Stomach smooth muscle (tissue), 2 donors: ENCODE data around the gene SMPX.

Source experiments
- H3K27ac ChIP-seq: one replicate; pipeline ENCODE4 v1.7.0; 2013; ENCODE audit warnings: mild to moderate bottlenecking, low read length, inconsistent platforms
- H3K27me3 ChIP-seq, 2 donors: one replicate each; pipeline ENCODE4 v1.7.0; 2013; ENCODE audit warnings: low read length in 2 of 2; ENCODE audit not compliant: insufficient read depth in 2 of 2, control insufficient read depth in 1 of 2
- H3K36me3 ChIP-seq, 2 donors: one replicate each; pipeline ENCODE4 v1.7.0; 2013; ENCODE audit warnings: low read length in 2 of 2; ENCODE audit not compliant: control insufficient read depth in 2 of 2, insufficient read depth in 2 of 2
- H3K4me1 ChIP-seq: one replicate; pipeline ENCODE4 v1.7.0; 2013; ENCODE audit warnings: low read length; ENCODE audit not compliant: control insufficient read depth, insufficient read depth
- H3K4me3 ChIP-seq, 2 donors: one replicate each; pipeline ENCODE4 v1.7.0; 2013; ENCODE audit warnings: low read length in 2 of 2
- H3K9ac ChIP-seq, 2 donors: one replicate each; pipeline ENCODE4 v1.7.0; 2013; ENCODE audit warnings: low read length in 2 of 2, mild to moderate bottlenecking in 1 of 2
- H3K9me3 ChIP-seq, 2 donors: one replicate each; pipeline ENCODE4 v1.7.0; 2013; ENCODE audit warnings: low read length in 2 of 2; ENCODE audit not compliant: control insufficient read depth in 2 of 2
- donor health status: healthy.
- donor health status: Pancreatic carcinoma.

The SMPX gene

DNA sequence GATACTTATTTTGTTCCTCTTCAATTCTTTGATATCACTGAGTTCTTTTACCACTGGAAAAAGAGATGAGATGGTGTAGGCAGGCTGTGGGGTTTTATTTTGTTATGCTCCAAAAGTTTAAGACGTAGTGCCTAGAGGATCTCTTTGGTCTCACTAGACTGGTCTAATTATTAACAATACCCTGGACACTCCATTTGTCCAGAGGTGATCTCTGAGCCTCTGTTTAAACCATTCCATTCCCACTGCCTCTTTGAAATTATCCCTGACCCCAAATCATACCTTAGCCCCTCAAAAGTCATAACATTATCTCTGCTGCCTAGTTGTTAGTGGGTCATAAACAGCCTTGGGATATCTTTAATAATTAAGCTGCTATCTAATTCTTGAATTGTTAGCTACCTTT is 24.2 kb downstream of the SMPX start:
- H3K4me1 ChIP-seq, result no peaks in the 10 kb centered on the region
- H3K9ac ChIP-seq, result no peak overlapping the region
- H3K36me3 ChIP-seq, result peaks cover 0 to 6% of the 10 kb centered on the region in 2 donors
- no peak overlapping the region for H3K4me3 ChIP-seq
- no peaks in the 10 kb centered on the region for H3K9me3 ChIP-seq
- H3K27me3 ChIP-seq, result peaks cover 0 to 8% of the 10 kb centered on the region in 2 donors
- no peak overlapping the region for H3K27ac ChIP-seq

- H3K36me3 ChIP-seq, result no peaks in the 10 kb centered on the region
- H3K9me3 ChIP-seq, result no peaks in the 10 kb centered on the region
- peaks cover 0 to 9% of the 10 kb centered on the region in 2 donors for H3K27me3 ChIP-seq
- no peak overlapping the region for H3K27ac ChIP-seq
- no peak overlapping the region for H3K4me3 ChIP-seq
- no peak overlapping the region for H3K9ac ChIP-seq
- peaks cover 2% of the 10 kb centered on the region for H3K4me1 ChIP-seq
Observed at GRCh38 chrX:21730026-21730425, 27.9 kb downstream of the SMPX start.

DNA sequence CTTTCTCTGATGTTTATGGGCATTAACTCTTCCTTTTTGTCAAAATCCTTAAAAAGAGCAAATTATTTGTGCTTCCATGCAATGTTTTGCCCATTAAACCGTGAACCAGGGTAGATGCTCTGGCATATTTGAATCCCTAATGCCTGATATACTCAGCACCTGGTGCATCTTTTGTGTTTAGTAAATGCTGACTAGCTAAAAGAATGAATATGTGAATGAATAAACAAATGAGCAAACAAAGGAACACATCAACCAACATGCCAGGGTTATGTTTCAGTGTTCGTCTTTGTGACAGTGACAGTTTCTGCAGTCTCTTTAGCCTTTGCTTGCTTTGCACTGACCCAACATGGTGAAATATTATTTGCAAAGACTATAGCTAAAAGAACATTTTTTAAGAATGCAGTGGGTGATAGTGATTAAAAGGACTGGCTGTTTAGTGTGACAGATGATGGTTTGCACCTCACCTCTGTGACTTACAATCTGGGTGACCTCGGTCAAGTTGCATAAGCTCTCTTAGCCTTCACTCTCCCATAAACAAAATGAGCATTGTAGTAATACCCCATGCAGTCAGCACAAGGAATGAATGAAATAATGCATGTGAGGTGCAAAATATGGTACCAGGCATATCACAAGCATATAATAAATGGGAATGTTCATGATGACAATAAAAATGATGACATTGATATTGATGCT is 29.5 kb downstream of the SMPX start:
- H3K27ac ChIP-seq, result no peak overlapping the region
- no peaks in the 10 kb centered on the region for H3K9me3 ChIP-seq
- peaks cover 2% of the 10 kb centered on the region for H3K4me1 ChIP-seq

DNA sequence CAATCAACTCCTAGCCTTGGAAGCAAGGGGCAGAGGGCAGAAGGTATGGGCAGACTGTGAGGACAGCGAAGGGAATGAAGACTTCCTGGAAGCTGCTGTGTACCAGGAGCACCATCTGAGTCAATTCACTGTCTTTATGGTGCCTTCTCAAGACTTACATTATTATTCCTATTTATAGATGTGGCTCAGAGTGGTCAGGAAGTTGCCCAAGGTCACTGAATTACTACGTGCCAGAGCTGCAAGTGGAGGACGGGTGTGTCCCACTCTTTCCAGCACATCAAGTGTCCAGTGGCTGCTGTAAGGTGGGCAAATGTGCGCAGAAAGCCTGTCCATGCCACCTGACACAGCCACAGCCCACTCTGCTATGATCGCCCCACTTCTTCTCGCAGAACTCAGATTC is 32.0 kb downstream of the SMPX start:
- H3K4me1 ChIP-seq, result peaks cover 4% of the 10 kb centered on the region
- no peaks in the 10 kb centered on the region for H3K36me3 ChIP-seq
- H3K9me3 ChIP-seq, result no peaks in the 10 kb centered on the region
- peaks cover 0 to 3% of the 10 kb centered on the region in 2 donors for H3K27me3 ChIP-seq
- no peak overlapping the region for H3K9ac ChIP-seq
- H3K27ac ChIP-seq, result no peak overlapping the region
- H3K4me3 ChIP-seq, result no peak overlapping the region

More for the DNA sequence above, 29.5 kb downstream of the SMPX start:
- Histone ChIP-seq H3K36me3 (no peaks in the 10 kb centered on the region), H3K4me3 (no peak overlapping the region), H3K9ac (no peak overlapping the region), H3K27me3 (peaks cover 0 to 3% of the 10 kb centered on the region in 2 donors)

- no peak overlapping the region for H3K27ac ChIP-seq
Observed at GRCh38 chrX:21725496-21725895, 32.4 kb downstream of the SMPX start.

DNA sequence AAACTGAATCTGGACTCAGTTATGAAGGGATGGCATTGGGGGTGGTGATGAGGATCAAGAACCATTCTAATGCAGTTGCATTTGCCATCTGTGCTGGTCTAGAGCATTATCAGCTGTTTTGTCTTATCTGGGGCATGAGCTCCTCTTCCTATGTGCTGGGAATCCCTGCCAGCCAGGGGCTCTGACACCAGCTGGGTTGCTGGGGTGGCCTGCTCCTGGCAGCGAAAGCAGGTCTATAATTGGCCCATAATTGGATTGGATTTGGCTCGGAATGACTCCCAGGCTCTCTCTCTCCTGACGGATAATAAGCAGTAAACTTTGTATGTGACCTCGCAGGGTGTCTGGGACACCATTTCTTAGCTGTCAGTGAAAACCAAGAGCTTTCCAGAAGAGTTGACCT is 34.1 kb downstream of the SMPX start:
- Histone ChIP-seq H3K36me3 (no peaks in the 10 kb centered on the region), H3K9me3 (no peaks in the 10 kb centered on the region), H3K4me3 (no peak overlapping the region), H3K9ac (no peak overlapping the region), H3K27ac (no peak overlapping the region), H3K27me3 (peaks cover 0 to 3% of the 10 kb centered on the region in 2 donors), H3K4me1 (peaks cover 4% of the 10 kb centered on the region)

More at GRCh38 chrX:21725496-21725895, 32.4 kb downstream of the SMPX start:
- Histone ChIP-seq H3K9me3 (no peaks in the 10 kb centered on the region), H3K36me3 (no peaks in the 10 kb centered on the region), H3K4me1 (peaks cover 4% of the 10 kb centered on the region), H3K4me3 (no peak overlapping the region), H3K9ac (no peak overlapping the region), H3K27me3 (peaks cover 0 to 3% of the 10 kb centered on the region in 2 donors)

DNA sequence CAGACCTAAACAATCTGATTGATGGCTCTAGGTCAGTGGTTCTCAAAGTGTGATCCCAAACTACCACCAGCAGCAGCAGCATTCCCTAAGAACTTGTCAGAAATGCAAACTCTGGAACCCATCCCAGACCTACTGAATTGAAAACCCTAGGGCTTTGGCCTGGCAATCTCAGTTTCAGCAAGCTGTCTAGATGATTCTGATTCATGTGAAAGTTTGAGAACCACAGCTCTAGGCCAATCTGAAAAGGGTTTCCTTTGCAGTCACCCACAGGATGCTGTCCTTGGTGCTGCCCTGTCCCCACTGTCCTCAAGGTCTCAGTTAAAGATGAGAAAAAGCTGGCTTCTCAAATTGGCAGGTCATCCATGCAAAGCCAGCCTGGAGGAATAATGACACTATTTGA is 34.8 kb downstream of the SMPX start:
- Histone ChIP-seq H3K9me3 (no peaks in the 10 kb centered on the region), H3K4me3 (no peak overlapping the region), H3K9ac (no peak overlapping the region), H3K36me3 (no peaks in the 10 kb centered on the region), H3K27me3 (peaks cover 0 to 3% of the 10 kb centered on the region in 2 donors), H3K4me1 (peaks cover 4% of the 10 kb centered on the region), H3K27ac (no peak overlapping the region)

- Histone ChIP-seq H3K27ac (no peak overlapping the region), H3K36me3 (no peaks in the 10 kb centered on the region), H3K4me3 (no peak overlapping the region), H3K9ac (no peak overlapping the region), H3K4me1 (peaks cover 2% of the 10 kb centered on the region), H3K9me3 (no peaks in the 10 kb centered on the region), H3K27me3 (peaks cover 0 to 3% of the 10 kb centered on the region in 2 donors)
Observed at GRCh38 chrX:21721195-21721594, 36.7 kb downstream of the SMPX start.

GRCh38 chrX:21718575-21718974 is 39.3 kb downstream of the SMPX start:
- no peak overlapping the region for H3K27ac ChIP-seq
- no peak overlapping the region for H3K4me3 ChIP-seq
- H3K9me3 ChIP-seq, result no peaks in the 10 kb centered on the region
- no peaks in the 10 kb centered on the region for H3K27me3 ChIP-seq
- peaks cover 2% of the 10 kb centered on the region for H3K4me1 ChIP-seq
- no peak overlapping the region for H3K9ac ChIP-seq
- no peaks in the 10 kb centered on the region for H3K36me3 ChIP-seq

GRCh38 chrX:21717802-21718201 is 40.1 kb downstream of the SMPX start:
- H3K9ac ChIP-seq, result no peak overlapping the region
- no peaks in the 10 kb centered on the region for H3K27me3 ChIP-seq
- H3K27ac ChIP-seq, result no peak overlapping the region
- H3K9me3 ChIP-seq, result no peaks in the 10 kb centered on the region
- H3K4me3 ChIP-seq, result no peak overlapping the region
- no peaks in the 10 kb centered on the region for H3K36me3 ChIP-seq
- peaks cover 2% of the 10 kb centered on the region for H3K4me1 ChIP-seq

DNA sequence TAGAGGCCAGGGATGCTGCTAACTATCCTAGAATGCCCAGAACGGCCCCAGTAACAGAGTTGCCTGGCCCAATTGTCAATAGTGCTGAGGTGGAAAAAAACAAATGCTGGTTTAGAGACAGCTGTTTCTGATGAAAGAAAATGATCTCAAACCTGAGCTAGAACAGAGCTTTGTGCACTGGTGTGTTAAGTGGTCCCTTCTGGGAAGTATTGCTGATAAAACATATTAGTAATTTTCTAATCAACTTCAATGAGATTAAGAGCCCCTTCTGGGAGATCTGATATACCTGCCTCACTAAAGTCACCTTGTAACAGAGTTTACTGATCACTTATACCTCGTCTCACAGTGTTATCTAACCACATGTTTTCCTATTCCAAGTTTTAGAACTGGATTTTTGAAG is 42.1 kb downstream of the SMPX start:
- Histone ChIP-seq H3K4me1 (no peaks in the 10 kb centered on the region), H3K36me3 (no peaks in the 10 kb centered on the region), H3K9me3 (no peaks in the 10 kb centered on the region), H3K27me3 (peaks cover 0 to 2% of the 10 kb centered on the region in 2 donors), H3K4me3 (no peak overlapping the region), H3K9ac (no peak overlapping the region), H3K27ac (no peak overlapping the region)
